CD4-positive, alpha-beta memory T cell (primary cell): ENCODE results near the gene MSN. TPM values are rescaled to one million over a fixed set of nuclear protein-coding genes. Genes with fewer than 3 reads are reported as not detected.
"Not testable (repeated sequence)": the region's sequence is repeated elsewhere in the genome, so short reads cannot be mapped to it uniquely, and the experiment has no call there.

Experiments
- CTCF ChIA-PET: fragments of 350-600 bp; sonication (Branson Sonifier 250); formaldehyde crosslinking; loops from one replicate; lab custom pipeline; 2021; ENCODE audit warnings: inconsistent platforms; ENCODE audit not compliant: partially characterized antibody; lab: Charles Lee
- POLR2A ChIA-PET: fragments of 350-600 bp; sonication (Branson Sonifier 250); formaldehyde crosslinking; loops from one replicate; lab custom pipeline; 2021; ENCODE audit not compliant: partially characterized antibody; lab: Charles Lee
- DNase-seq, 5 donors: peaks; one replicate each; pipeline versions ENCODE4 v3.0.0 to v3.0.0-alpha.2; 2020 to 2022; ENCODE audit warnings: mixed read lengths in 1 of 5
- H3K27ac ChIP-seq: one replicate; pipeline ENCODE4 v1.7.0; 2013; ENCODE audit warnings: low read depth, low read length
- H3K27me3 ChIP-seq: 2 replicates; pipeline ENCODE4 v1.7.0; 2013; ENCODE audit warnings: mild to moderate bottlenecking, low read length, moderate library complexity; ENCODE audit not compliant: insufficient read depth
- H3K36me3 ChIP-seq: 2 replicates; pipeline ENCODE4 v1.7.0; 2013; ENCODE audit warnings: mild to moderate bottlenecking, low read length, moderate library complexity; ENCODE audit not compliant: insufficient read depth
- H3K4me1 ChIP-seq: 2 replicates; pipeline ENCODE4 v1.7.0; 2013; ENCODE audit warnings: mild to moderate bottlenecking, low read length, moderate library complexity; ENCODE audit not compliant: insufficient read depth
- H3K4me3 ChIP-seq, 2 donors: one replicate each; pipeline ENCODE4 v1.7.0; 2013; ENCODE audit warnings: low read length in 2 of 2, mild to moderate bottlenecking in 1 of 2
- H3K9me3 ChIP-seq, 2 donors: one replicate each; pipeline ENCODE4 v1.7.0; 2013; ENCODE audit warnings: low read length in 2 of 2, control low read depth in 1 of 2; ENCODE audit not compliant: control insufficient read depth in 1 of 2
- H3K27ac Mint-ChIP-seq, 7 donors: one replicate each; pipeline ENCODE4 v1.8.0; 2020 to 2021; ENCODE audit warnings: mixed read lengths in 7 of 7, mild to moderate bottlenecking in 6 of 7, inconsistent platforms in 3 of 7, moderate library complexity in 3 of 7
- H3K27me3 Mint-ChIP-seq, 2 donors: one replicate each; pipeline ENCODE4 v1.8.0; 2020 to 2021; ENCODE audit warnings: mixed read lengths in 2 of 2
- H3K36me3 Mint-ChIP-seq, 2 donors: one replicate each; pipeline ENCODE4 v1.8.0; 2020 to 2021; ENCODE audit warnings: mixed read lengths in 2 of 2, inconsistent platforms in 1 of 2, mild to moderate bottlenecking in 1 of 2
- H3K4me1 Mint-ChIP-seq, 4 donors: one replicate each; pipeline ENCODE4 v1.8.0; 2020 to 2021; ENCODE audit warnings: mixed read lengths in 4 of 4, mild to moderate bottlenecking in 1 of 4
- H3K4me3 Mint-ChIP-seq, 8 donors: one replicate each; pipeline ENCODE4 v1.8.0; 2020 to 2021; ENCODE audit warnings: mixed read lengths in 8 of 8, mild to moderate bottlenecking in 7 of 8, moderate library complexity in 6 of 8, inconsistent platforms in 3 of 8
- H3K9me3 Mint-ChIP-seq, 8 donors: one replicate each; pipeline ENCODE4 v1.8.0; 2020 to 2021; ENCODE audit warnings: mixed read lengths in 8 of 8, mild to moderate bottlenecking in 5 of 8, inconsistent platforms in 3 of 8, moderate library complexity in 1 of 8
- intact Hi-C: fragments of 100-400 bp; cut with micrococcal nuclease; formaldehyde crosslinking; loops from one replicate; pipeline ENCODE4 v1.15.1; 2023
- polyA plus RNA-seq, 2 donors: library from polyadenylated mRNA; unstranded; fragments of 300-500 nt; fragmentation: Illumina TruSeq; gene quantifications; one replicate each; pipeline ENCODE4 v1.2.3, GENCODE V29; 2021
- total RNA-seq, 2 experiments: library from RNA; stranded (reverse); gene quantifications; one replicate each; pipeline ENCODE4 v1.2.3, GENCODE V29; 2021

Gene MSN
- total RNA-seq (100 to 1,000 TPM; 334 to 343 TPM), polyA plus RNA-seq (100 to 1,000 TPM; 594 to 669 TPM)

- H3K4me1 Mint-ChIP-seq, result peaks cover 23 to 59% (median 42%) of the 10 kb centered on the region in 4 donors
- H3K9me3 Mint-ChIP-seq, result peaks cover 0 to 1% (median 0%) of the 10 kb centered on the region in 8 donors
- peak; percentile 71 to 80 (median 75) for DNase-seq
- Histone ChIP-seq H3K4me1 (peaks cover 30% of the 10 kb centered on the region), H3K27me3 (no peaks in the 10 kb centered on the region), H3K4me3 (peak within 1 kb of the TSS; percentile 82 to 84), H3K9me3 (no peaks in the 10 kb centered on the region), H3K36me3 (no peaks in the 10 kb centered on the region), H3K27ac (peak within 1 kb of the TSS; percentile 78)
- peak within 1 kb of the TSS; percentile 88 to 96 (median 94) for H3K27ac Mint-ChIP-seq
- peaks cover 30 to 39% of the 10 kb centered on the region in 2 donors for H3K36me3 Mint-ChIP-seq
- H3K4me3 Mint-ChIP-seq, result peak within 1 kb of the TSS; percentile 94 to 97 (median 95)
- POLR2A ChIA-PET, result interaction anchor here (0.9 to 10.9 kb wide), 19 partner anchors 10 to 258 kb away, joined by 3 to 106 read pairs (median 5); no protein-coding TSS in a partner anchor
- intact Hi-C loops, result loop anchor here (1.0 to 2.0 kb wide), 3 partner anchors 15 to 72 kb away; no protein-coding TSS in a partner anchor
- no peaks in the 10 kb centered on the region for H3K27me3 Mint-ChIP-seq
- CTCF ChIA-PET, result interaction anchor here (0.9 to 2.4 kb wide), 6 partner anchors 23 to 72 kb away, joined by 3 to 9 read pairs (median 4); no protein-coding TSS in a partner anchor
Observed at GRCh38 chrX:65667503-65668376, at the start of gene MSN. MSN (plus strand) TSS chrX:65667654; CDS start chrX:65667842, 188 bp downstream.

- peaks cover 0 to 27% (median 8%) of the 10 kb centered on the region in 8 donors for H3K9me3 Mint-ChIP-seq
- H3K36me3 Mint-ChIP-seq, H3K27me3 ChIP-seq, H3K27ac Mint-ChIP-seq, H3K27ac ChIP-seq, H3K4me1 ChIP-seq, H3K36me3 ChIP-seq, H3K27me3 Mint-ChIP-seq, CTCF ChIA-PET, DNase-seq, H3K4me3 Mint-ChIP-seq, H3K4me1 Mint-ChIP-seq, H3K4me3 ChIP-seq, H3K9me3 ChIP-seq, intact Hi-C loops, POLR2A ChIA-PET: not testable (repeated sequence)
Observed at GRCh38 chrX:65620096-65620705, 47.3 kb upstream of the MSN start.

- Mint-ChIP-seq H3K27ac (no peak overlapping the region), H3K4me3 (no peak overlapping the region), H3K27me3 (no peaks in the 10 kb centered on the region), H3K4me1 (peaks cover 0 to 5% (median under 1%) of the 10 kb centered on the region in 4 donors), H3K36me3 (peaks cover 1 to 7% of the 10 kb centered on the region in 2 donors), H3K9me3 (peaks cover 0 to 20% (median 9%) of the 10 kb centered on the region in 8 donors)
- Histone ChIP-seq H3K27me3 (no peaks in the 10 kb centered on the region), H3K27ac (no peak overlapping the region), H3K9me3 (no peaks in the 10 kb centered on the region), H3K4me1 (no peaks in the 10 kb centered on the region), H3K4me3 (no peak overlapping the region), H3K36me3 (no peaks in the 10 kb centered on the region)
- ChIA-PET CTCF (no interaction called here), POLR2A (no interaction called here)
- no peak for DNase-seq
- intact Hi-C loops, result no loop called here
Observed at GRCh38 chrX:65630771-65631170, 36.7 kb upstream of the MSN start.

GRCh38 chrX:65633826-65634225 is 33.6 kb upstream of the MSN start:
- H3K36me3 Mint-ChIP-seq, result no peaks in the 10 kb centered on the region
- peak overlapping the region in 2 of 7 donors; percentile 64 to 67 for H3K27ac Mint-ChIP-seq
- H3K27ac ChIP-seq, result no peak overlapping the region
- H3K4me1 Mint-ChIP-seq, result peaks cover 0 to 7% (median 2%) of the 10 kb centered on the region in 4 donors
- peaks cover 0 to 6% (median 2%) of the 10 kb centered on the region in 8 donors for H3K9me3 Mint-ChIP-seq
- intact Hi-C loops, result no loop called here
- H3K4me3 Mint-ChIP-seq, result no peak overlapping the region
- no peaks in the 10 kb centered on the region for H3K27me3 ChIP-seq
- H3K9me3 ChIP-seq, result no peaks in the 10 kb centered on the region
- H3K27me3 Mint-ChIP-seq, result no peaks in the 10 kb centered on the region
- DNase-seq, result no peak
- no peaks in the 10 kb centered on the region for H3K36me3 ChIP-seq
- H3K4me1 ChIP-seq, result no peaks in the 10 kb centered on the region
- ChIA-PET CTCF (no interaction called here), POLR2A (no interaction called here)
- H3K4me3 ChIP-seq, result no peak overlapping the region

GRCh38 chrX:65634732-65635131 is 32.7 kb upstream of the MSN start:
- Histone ChIP-seq H3K27me3 (no peaks in the 10 kb centered on the region), H3K36me3 (no peaks in the 10 kb centered on the region), H3K4me1 (no peaks in the 10 kb centered on the region), H3K9me3 (no peaks in the 10 kb centered on the region), H3K4me3 (no peak overlapping the region), H3K27ac (no peak overlapping the region)
- Mint-ChIP-seq H3K27me3 (no peaks in the 10 kb centered on the region), H3K9me3 (no peaks in the 10 kb centered on the region), H3K27ac (peak overlapping the region in 2 of 7 donors; percentile 2 to 73), H3K4me3 (no peak overlapping the region), H3K36me3 (no peaks in the 10 kb centered on the region), H3K4me1 (peaks cover 0 to 7% (median 2%) of the 10 kb centered on the region in 4 donors)
- POLR2A ChIA-PET, result no interaction called here
- no peak for DNase-seq
- CTCF ChIA-PET, result no interaction called here
- intact Hi-C loops, result no loop called here

DNA sequence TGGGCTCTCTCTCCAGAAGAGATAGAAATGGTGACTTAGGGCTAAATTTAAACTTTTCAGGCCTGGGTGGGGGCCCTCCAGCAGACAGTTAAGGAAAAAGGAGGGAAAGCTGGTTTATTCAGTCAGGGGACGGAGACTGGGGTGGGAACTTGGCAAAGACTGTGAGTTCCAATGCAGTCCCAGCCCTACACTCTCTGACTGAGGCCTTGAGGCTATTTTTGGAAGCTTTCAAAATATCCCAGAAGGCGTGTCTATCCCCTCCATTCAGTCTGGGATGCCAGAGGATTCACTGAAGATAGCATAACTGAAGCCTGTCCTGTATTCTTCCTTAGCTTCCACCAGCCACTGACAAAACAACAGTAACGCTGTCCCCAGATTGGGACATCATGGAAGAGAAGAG is 32.1 kb upstream of the MSN start:
- Histone ChIP-seq H3K4me3 (no peak overlapping the region), H3K9me3 (no peaks in the 10 kb centered on the region), H3K4me1 (no peaks in the 10 kb centered on the region), H3K36me3 (no peaks in the 10 kb centered on the region), H3K27ac (no peak overlapping the region), H3K27me3 (no peaks in the 10 kb centered on the region)
- Mint-ChIP-seq H3K4me1 (peaks cover 0 to 7% (median 2%) of the 10 kb centered on the region in 4 donors), H3K4me3 (no peak overlapping the region), H3K27me3 (no peaks in the 10 kb centered on the region), H3K36me3 (no peaks in the 10 kb centered on the region), H3K9me3 (no peaks in the 10 kb centered on the region), H3K27ac (peak overlapping the region in 2 of 7 donors; percentile 30 to 52)
- no peak for DNase-seq
- ChIA-PET CTCF (interaction anchor here (0.7 kb wide), 1 partner anchor 14 kb away, joined by 3 read pairs; no protein-coding TSS in a partner anchor), POLR2A (no interaction called here)
- intact Hi-C loops, result no loop called here

- Mint-ChIP-seq H3K27me3 (no peaks in the 10 kb centered on the region), H3K36me3 (no peaks in the 10 kb centered on the region), H3K9me3 (no peaks in the 10 kb centered on the region), H3K27ac (peak overlapping the region in 2 of 7 donors; percentile 30 to 52), H3K4me3 (no peak overlapping the region), H3K4me1 (peaks cover 0 to 7% (median 2%) of the 10 kb centered on the region in 4 donors)
- Histone ChIP-seq H3K27ac (no peak overlapping the region), H3K27me3 (no peaks in the 10 kb centered on the region), H3K9me3 (no peaks in the 10 kb centered on the region), H3K4me3 (no peak overlapping the region), H3K36me3 (no peaks in the 10 kb centered on the region), H3K4me1 (no peaks in the 10 kb centered on the region)
- DNase-seq, result no peak
- intact Hi-C loops, result no loop called here
- ChIA-PET CTCF (interaction anchor here (0.7 kb wide), 1 partner anchor 14 kb away, joined by 3 read pairs; no protein-coding TSS in a partner anchor), POLR2A (no interaction called here)
Observed at GRCh38 chrX:65635822-65636221, 31.6 kb upstream of the MSN start.
